ENCODE measurements around the gene GFRA4.

The GFRA4 gene

GRCh38 chr20:3696200-3696599 is 33.0 kb upstream of the GFRA4 start:
- no peak for FAIRE-seq
- no peak for DNase-seq (ENCODE audit: extremely low spot score, insufficient read length, low read depth)

GRCh38 chr20:3694864-3695263 is 31.7 kb upstream of the GFRA4 start:
- DNase-seq (ENCODE audit: extremely low spot score, insufficient read length, low read depth) (no peak), FAIRE-seq (no peak)

- no peak for FAIRE-seq
Observed at GRCh38 chr20:3693376-3693775, 30.2 kb upstream of the GFRA4 start.

GRCh38 chr20:3692706-3693294 is 29.6 kb upstream of the GFRA4 start:
- FAIRE-seq (no peak), DNase-seq (ENCODE audit: extremely low spot score, insufficient read length, low read depth) (no peak)

More at GRCh38 chr20:3693376-3693775, 30.2 kb upstream of the GFRA4 start:
- no peak for DNase-seq (ENCODE audit: extremely low spot score, insufficient read length, low read depth)

DNA sequence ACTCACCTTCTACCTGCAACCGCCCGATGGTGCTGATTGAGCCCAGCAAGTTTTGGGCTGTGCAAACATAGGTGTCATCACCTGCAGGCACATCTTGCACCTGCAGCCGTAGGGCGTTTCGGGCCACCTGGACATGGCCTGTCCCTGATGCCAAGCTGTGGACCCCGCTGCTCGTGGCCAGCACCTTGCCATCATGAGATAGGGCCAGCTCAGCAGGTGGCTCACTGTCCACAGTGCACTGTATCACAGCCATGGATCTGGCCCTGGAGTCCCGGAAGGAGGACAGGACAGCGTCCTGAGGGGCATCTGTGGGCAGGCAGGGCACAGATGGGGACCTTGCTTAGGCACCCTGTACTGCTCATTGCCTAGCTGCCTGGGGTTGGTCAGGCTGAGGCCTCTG is 28.7 kb upstream of the GFRA4 start:
- FAIRE-seq (no peak), DNase-seq (ENCODE audit: extremely low spot score, insufficient read length, low read depth) (no peak)

- FAIRE-seq (no peak), DNase-seq (ENCODE audit: extremely low spot score, insufficient read length, low read depth) (no peak)
Observed at GRCh38 chr20:3691306-3691705, 28.1 kb upstream of the GFRA4 start.

- DNase-seq (ENCODE audit: extremely low spot score, insufficient read length, low read depth): no peak
- no peak for FAIRE-seq
Observed at GRCh38 chr20:3690413-3690812, 27.2 kb upstream of the GFRA4 start.

GRCh38 chr20:3689978-3690377 is 26.8 kb upstream of the GFRA4 start:
- DNase-seq (ENCODE audit: extremely low spot score, insufficient read length, low read depth): no peak
- no peak for FAIRE-seq

- FAIRE-seq (no peak), DNase-seq (ENCODE audit: extremely low spot score, insufficient read length, low read depth) (no peak)
Observed at GRCh38 chr20:3687655-3688054, 24.5 kb upstream of the GFRA4 start.

GRCh38 chr20:3686867-3687321 is 23.7 kb upstream of the GFRA4 start:
- DNase-seq (ENCODE audit: extremely low spot score, insufficient read length, low read depth): no peak
- no peak for FAIRE-seq

GRCh38 chr20:3686421-3686820 is 23.2 kb upstream of the GFRA4 start:
- no peak for DNase-seq (ENCODE audit: extremely low spot score, insufficient read length, low read depth)
- no peak for FAIRE-seq

DNA sequence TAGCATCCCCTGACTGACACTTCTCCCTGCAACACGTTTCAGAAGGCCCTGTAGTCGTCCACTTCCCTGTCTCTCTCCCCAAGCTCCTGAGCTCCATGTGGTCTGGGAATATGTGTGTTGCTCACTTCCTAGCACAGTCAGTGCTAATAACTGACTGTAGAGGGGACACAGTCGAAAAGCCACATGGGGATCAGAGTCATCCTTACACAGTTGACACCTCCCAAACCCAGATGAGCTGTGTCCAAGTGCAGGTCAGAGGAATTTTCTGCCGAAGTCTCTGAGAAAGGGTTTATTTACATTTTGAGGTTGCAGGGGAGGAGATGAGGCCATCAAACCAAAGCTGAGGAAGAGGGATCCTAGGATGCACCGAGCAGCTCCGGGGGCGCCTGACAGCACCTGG is 22.1 kb upstream of the GFRA4 start:
- no peak for DNase-seq (ENCODE audit: extremely low spot score, insufficient read length, low read depth)
- FAIRE-seq: no peak

- DNase-seq (ENCODE audit: extremely low spot score, insufficient read length, low read depth) (no peak), FAIRE-seq (no peak)
Observed at GRCh38 chr20:3681931-3682781, 19.0 kb upstream of the GFRA4 start, which contains the start of gene ADAM33. TSS of gene ADAM33 (minus strand) at chr20:3682010. CDS start at chr20:3682004, 6 bp downstream.

- FAIRE-seq (no peak), DNase-seq (ENCODE audit: extremely low spot score, insufficient read length, low read depth) (no peak)
Observed at GRCh38 chr20:3681352-3681930, 18.2 kb upstream of the GFRA4 start.

DNA sequence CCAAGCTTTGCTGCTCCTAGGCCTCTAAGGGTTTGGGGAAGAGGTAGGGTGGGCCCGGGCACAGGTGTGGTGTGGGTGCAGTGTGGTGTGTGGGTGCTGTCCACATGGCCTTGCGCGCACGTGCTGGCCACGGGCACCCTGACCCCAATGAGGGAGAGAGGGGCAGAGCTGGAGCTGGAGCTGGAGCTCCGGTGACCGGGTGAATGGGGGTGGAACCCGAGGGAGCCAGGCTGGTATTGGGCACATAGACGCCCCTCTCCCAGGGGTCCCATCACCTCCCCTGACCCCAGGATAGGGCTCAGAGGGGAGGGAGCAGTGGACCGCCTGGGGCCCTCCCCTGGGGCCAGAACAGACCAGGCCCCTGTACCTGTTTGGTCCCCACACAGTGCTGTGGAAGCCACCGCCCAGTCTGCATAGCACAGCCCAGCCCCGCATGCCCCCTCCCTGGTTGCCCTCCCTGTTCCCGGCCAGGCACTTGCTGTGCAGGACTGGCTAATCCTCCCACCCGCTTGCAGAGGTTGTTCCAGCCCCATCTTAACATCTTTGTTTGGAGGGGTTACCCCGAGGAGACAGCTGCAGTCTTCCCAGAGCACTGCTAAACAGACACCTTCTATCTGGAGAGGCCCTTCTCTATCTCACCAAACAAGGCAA is 17.6 kb upstream of the GFRA4 start:
- no peak for DNase-seq (ENCODE audit: extremely low spot score, insufficient read length, low read depth)
- no peak for FAIRE-seq

GRCh38 chr20:3679749-3680700 is 16.8 kb upstream of the GFRA4 start:
- DNase-seq (ENCODE audit: extremely low spot score, insufficient read length, low read depth): no peak
- no peak for FAIRE-seq

DNA sequence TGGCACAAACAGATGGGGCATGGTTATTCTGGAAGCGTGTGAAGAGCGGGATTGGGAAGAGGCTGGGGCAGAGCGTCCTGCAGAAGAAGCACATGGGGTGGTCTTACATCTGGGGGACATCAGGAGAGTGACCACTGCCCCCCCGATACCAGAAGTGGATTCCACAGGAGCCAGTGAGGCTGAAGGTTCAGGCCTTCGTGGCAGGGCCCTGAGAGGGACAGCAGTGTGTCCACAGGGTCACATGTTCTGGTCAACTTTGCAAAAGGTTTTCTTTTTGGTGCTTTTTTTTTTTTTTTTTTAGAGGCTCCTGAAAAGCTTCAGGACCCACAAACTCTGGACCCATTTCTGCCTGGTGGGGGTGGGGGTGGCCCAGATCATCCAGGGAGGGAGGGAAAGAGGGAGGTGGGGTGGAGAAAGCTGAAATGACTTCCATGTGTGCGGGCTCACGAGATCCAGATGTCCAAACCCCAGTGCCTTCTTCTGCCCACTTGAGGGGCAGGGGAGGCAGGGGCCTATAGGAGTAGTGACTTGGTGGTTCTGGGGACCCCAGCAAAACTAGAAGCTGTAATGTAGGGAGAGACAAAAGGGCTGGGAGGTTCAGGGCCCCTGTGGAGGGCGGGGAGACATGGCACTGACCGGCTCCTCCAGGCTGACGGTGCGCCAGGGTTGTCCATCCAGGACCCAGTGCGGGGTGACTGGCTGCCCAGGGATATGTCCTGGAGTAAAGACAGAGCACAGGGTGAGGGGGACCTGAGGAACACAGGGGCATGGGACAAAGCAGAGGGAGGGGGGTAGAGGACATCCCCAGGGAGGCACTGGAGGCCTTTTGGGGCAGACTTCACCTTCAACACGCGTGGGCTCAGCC is 15.9 kb upstream of the GFRA4 start:
- no peak for FAIRE-seq
- DNase-seq (ENCODE audit: extremely low spot score, insufficient read length, low read depth): no peak

DNA sequence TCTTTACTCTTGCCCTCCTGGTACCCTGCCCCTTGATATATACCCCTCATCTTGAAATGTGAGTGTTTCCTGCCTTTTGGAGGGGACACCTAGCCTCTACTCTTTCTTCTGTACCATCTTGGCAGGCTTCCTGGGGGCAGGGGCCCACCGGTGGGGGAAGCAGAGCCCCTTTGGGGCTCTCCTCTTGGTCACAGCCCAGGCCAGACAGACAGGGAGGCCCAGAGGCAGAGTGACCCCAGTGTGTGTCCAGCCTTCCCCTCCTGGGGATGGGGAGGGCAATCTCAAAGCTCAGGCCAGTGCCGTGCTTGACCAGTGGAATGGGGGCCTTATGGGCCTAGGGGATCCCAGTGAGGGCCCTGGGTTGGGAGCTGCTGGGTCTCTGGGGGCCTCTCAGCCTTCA is 15.0 kb upstream of the GFRA4 start:
- no peak for DNase-seq (ENCODE audit: extremely low spot score, insufficient read length, low read depth)
- FAIRE-seq: no peak

DNA sequence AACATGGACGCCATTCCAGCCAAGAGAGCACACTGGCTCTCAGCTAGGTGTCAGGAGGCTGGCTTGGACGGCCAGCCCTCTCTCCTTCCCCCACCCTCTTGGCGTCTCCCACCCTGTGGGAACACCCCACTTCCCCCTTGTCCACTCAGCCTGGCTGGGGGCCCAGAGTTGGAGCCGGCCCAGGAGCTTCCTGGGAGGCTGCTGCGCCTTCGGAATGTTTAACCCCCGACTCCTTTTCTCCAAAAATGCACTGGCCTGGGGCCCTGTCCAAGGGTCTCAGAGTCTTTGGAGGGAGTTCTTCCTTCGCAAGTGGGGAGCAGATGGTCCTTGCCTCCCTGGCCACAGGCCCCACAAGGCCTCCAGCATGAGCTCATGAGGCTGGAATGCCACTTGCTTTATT is 14.5 kb upstream of the GFRA4 start:
- DNase-seq (ENCODE audit: extremely low spot score, insufficient read length, low read depth): no peak
- no peak for FAIRE-seq

All from GM18507 (cell line).